ENCODE data around the gene CDH13. TPM values are rescaled to one million over a fixed set of nuclear protein-coding genes. Genes with fewer than 3 reads are reported as not detected.

The CDH13 gene
- total and polyA plus RNA-seq, 12 donors, result 0.86 to 30.6 (median 2.4) TPM

GRCh38 chr16:83669456-83669855 lies 1042.7 kb downstream of the CDH13 start:
- Histone ChIP-seq H3K27me3 (no peaks in the 10 kb centered on the region), H3K4me1 (replicated peaks in 1 of 2) (no peaks in the 10 kb centered on the region), H3K9me3 (replicated peaks in 1 of 3) (no peaks in the 10 kb centered on the region), H3K4me3 (no peak overlapping the region), H3K36me3 (replicated peaks in 1 of 2) (no peaks in the 10 kb centered on the region), H3K27ac (no peak overlapping the region)
- no peak for DNase-seq
- 69 to 83% (median 73%) methylated on average over 5 of the region's 5 CpGs for WGBS, 4 donors
- intact Hi-C loops (cut with DNase I), result no loop called here
- TF ChIP-seq, protein P1, sequence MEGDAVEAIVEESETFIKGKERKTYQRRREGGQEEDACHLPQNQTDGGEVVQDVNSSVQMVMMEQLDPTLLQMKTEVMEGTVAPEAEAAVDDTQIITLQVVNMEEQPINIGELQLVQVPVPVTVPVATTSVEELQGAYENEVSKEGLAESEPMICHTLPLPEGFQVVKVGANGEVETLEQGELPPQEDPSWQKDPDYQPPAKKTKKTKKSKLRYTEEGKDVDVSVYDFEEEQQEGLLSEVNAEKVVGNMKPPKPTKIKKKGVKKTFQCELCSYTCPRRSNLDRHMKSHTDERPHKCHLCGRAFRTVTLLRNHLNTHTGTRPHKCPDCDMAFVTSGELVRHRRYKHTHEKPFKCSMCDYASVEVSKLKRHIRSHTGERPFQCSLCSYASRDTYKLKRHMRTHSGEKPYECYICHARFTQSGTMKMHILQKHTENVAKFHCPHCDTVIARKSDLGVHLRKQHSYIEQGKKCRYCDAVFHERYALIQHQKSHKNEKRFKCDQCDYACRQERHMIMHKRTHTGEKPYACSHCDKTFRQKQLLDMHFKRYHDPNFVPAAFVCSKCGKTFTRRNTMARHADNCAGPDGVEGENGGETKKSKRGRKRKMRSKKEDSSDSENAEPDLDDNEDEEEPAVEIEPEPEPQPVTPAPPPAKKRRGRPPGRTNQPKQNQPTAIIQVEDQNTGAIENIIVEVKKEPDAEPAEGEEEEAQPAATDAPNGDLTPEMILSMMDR (IDR thresholded peaks at IDR 0.05), result no peak
- no peak for TF ChIP-seq POLR2A (IDR thresholded peaks at IDR 0.05)

GRCh38 chr16:83674931-83675535 lies 1048.3 kb downstream of the CDH13 start:
- intact Hi-C loops (cut with DNase I), result no loop called here
- Histone ChIP-seq H3K9me3 (replicated peaks in 1 of 3) (no peaks in the 10 kb centered on the region), H3K27ac (no peak overlapping the region), H3K4me1 (replicated peaks in 1 of 2) (no peaks in the 10 kb centered on the region), H3K36me3 (replicated peaks in 1 of 2) (no peaks in the 10 kb centered on the region), H3K27me3 (no peaks in the 10 kb centered on the region), H3K4me3 (no peak overlapping the region)
- DNase-seq, result no peak
- TF ChIP-seq, protein P1 (IDR thresholded peaks at IDR 0.05), result no peak
- no peak for TF ChIP-seq POLR2A (IDR thresholded peaks at IDR 0.05)
- 25 to 38% (median 35%) methylated on average over 4 to 5 of the region's 5 CpGs for WGBS, 4 donors

DNA sequence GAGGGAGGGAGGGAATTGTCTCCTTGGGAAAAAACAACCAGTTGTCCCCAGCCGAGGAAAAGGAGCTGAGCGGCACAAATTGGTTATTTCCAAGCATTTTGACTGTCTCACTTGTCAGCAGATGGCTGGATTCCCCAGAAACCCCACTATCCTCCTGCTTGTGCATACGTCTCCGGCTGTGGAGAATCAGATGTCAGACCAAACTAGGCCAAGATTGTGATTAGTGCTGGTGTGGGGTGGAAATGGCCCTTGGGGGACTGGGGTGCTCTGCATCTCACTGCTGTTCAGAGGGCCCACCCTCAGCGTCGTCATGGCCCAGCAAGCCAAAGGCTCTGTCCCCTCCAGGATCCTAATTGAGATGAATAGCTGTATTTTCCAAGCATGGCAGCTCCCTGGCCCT lies 1049.3 kb downstream of the CDH13 start:
- Histone ChIP-seq H3K4me1 (replicated peaks in 1 of 2) (no peaks in the 10 kb centered on the region), H3K4me3 (no peak overlapping the region), H3K27me3 (no peaks in the 10 kb centered on the region), H3K9me3 (replicated peaks in 1 of 3) (no peaks in the 10 kb centered on the region), H3K27ac (no peak overlapping the region), H3K36me3 (replicated peaks in 1 of 2) (no peaks in the 10 kb centered on the region)
- TF ChIP-seq, protein P1 (IDR thresholded peaks at IDR 0.05), result no peak
- TF ChIP-seq POLR2A (IDR thresholded peaks at IDR 0.05), result no peak
- intact Hi-C loops (cut with DNase I), result no loop called here
- DNase-seq, result no peak
- WGBS, 4 donors, result 62 to 82% (median 72%) methylated on average over 4 to 6 of the region's 6 CpGs

GRCh38 chr16:83680980-83681379 lies 1054.2 kb downstream of the CDH13 start:
- 62 to 81% (median 71%) methylated on average over 4 of the region's 4 CpGs for WGBS, 4 donors
- DNase-seq, result no peak
- H3K4me3 ChIP-seq, result no peak overlapping the region
- TF ChIP-seq, protein P1 (IDR thresholded peaks at IDR 0.05), result no peak
- TF ChIP-seq POLR2A (IDR thresholded peaks at IDR 0.05), result no peak
- no peaks in the 10 kb centered on the region for H3K27me3 ChIP-seq
- H3K9me3 ChIP-seq (replicated peaks in 1 of 3), result no peaks in the 10 kb centered on the region
- intact Hi-C loops (cut with DNase I), result no loop called here
- H3K4me1 ChIP-seq (replicated peaks in 1 of 2), result no peaks in the 10 kb centered on the region
- H3K36me3 ChIP-seq (replicated peaks in 1 of 2), result no peaks in the 10 kb centered on the region
- H3K27ac ChIP-seq, result no peak overlapping the region

All from adrenal gland (tissue), 12 donors.